Stimulated activated naive B cell treated with anti-CD40 and anti-IgM and Interleukin-4, amounts not matched to agents 10 μg/mL and 1 μg/mL and 100 μg/mL, for 72 hours (primary cell): ENCODE results near the gene ADIPOR2.
A peak's percentile ranks its signal among the peaks of the same experiment; 100 is the strongest.

Experiments used
- ATAC-seq, 2 donors: fragments of 150-1000 bp; cut with Tn5 transposase; replicated peaks; 2 replicates each; pipeline ENCODE4 v1.10.0; 2021; ENCODE audit warnings: moderate library complexity in 1 of 2
- DNase-seq: peaks from one replicate; pipeline ENCODE4 v3.0.0; 2021
- H3K27ac Mint-ChIP-seq: one replicate; pipeline ENCODE4 v1.8.0; 2022; ENCODE audit warnings: mild to moderate bottlenecking, mixed read lengths
- H3K27me3 Mint-ChIP-seq, 2 donors: one replicate each; pipeline ENCODE4 v1.8.0; 2022; ENCODE audit warnings: mixed read lengths in 2 of 2
- H3K36me3 Mint-ChIP-seq, 2 donors: one replicate each; pipeline ENCODE4 v1.8.0; 2022; ENCODE audit warnings: mixed read lengths in 2 of 2, mild to moderate bottlenecking in 1 of 2
- H3K4me1 Mint-ChIP-seq, 2 donors: one replicate each; pipeline ENCODE4 v1.8.0; 2022; ENCODE audit warnings: mixed read lengths in 2 of 2, mild to moderate bottlenecking in 1 of 2
- H3K4me3 Mint-ChIP-seq, 2 donors: one replicate each; pipeline ENCODE4 v1.8.0; 2022; ENCODE audit warnings: mild to moderate bottlenecking in 2 of 2, mixed read lengths in 2 of 2, moderate library complexity in 1 of 2
- H3K9me3 Mint-ChIP-seq, 2 donors: one replicate each; pipeline ENCODE4 v1.8.0; 2022; ENCODE audit warnings: mixed read lengths in 2 of 2, mild to moderate bottlenecking in 1 of 2

The ADIPOR2 gene

GRCh38 chr12:1776170-1776921 is 85.5 kb downstream of the ADIPOR2 start:
- Mint-ChIP-seq H3K9me3 (no peaks in the 10 kb centered on the region), H3K36me3 (peaks cover 28 to 48% of the 10 kb centered on the region in 2 donors), H3K4me1 (peaks cover 8 to 11% of the 10 kb centered on the region in 2 donors), H3K27ac (no peak overlapping the region), H3K4me3 (no peak overlapping the region), H3K27me3 (no peaks in the 10 kb centered on the region)
- no peak for ATAC-seq
- DNase-seq = no peak

GRCh38 chr12:1777798-1778197 is 86.9 kb downstream of the ADIPOR2 start:
- Mint-ChIP-seq H3K4me3 (no peak overlapping the region), H3K4me1 (peaks cover 6 to 11% of the 10 kb centered on the region in 2 donors), H3K27me3 (no peaks in the 10 kb centered on the region), H3K9me3 (no peaks in the 10 kb centered on the region), H3K27ac (no peak overlapping the region), H3K36me3 (peaks cover 28 to 44% of the 10 kb centered on the region in 2 donors)
- ATAC-seq = no peak
- no peak for DNase-seq

- ATAC-seq = no peak
- H3K9me3 Mint-ChIP-seq = no peaks in the 10 kb centered on the region
- H3K36me3 Mint-ChIP-seq = peaks cover 30 to 41% of the 10 kb centered on the region in 2 donors
- H3K4me1 Mint-ChIP-seq = peaks cover 6 to 11% of the 10 kb centered on the region in 2 donors
- no peak overlapping the region for H3K4me3 Mint-ChIP-seq
- no peaks in the 10 kb centered on the region for H3K27me3 Mint-ChIP-seq
- no peak overlapping the region for H3K27ac Mint-ChIP-seq
- no peak for DNase-seq
Measured at GRCh38 chr12:1778911-1779310, 88.0 kb downstream of the ADIPOR2 start.

- no peak overlapping the region for H3K4me3 Mint-ChIP-seq
- no peaks in the 10 kb centered on the region for H3K27me3 Mint-ChIP-seq
- DNase-seq (no peak), ATAC-seq (no peak)
- no peaks in the 10 kb centered on the region for H3K9me3 Mint-ChIP-seq
- no peak overlapping the region for H3K27ac Mint-ChIP-seq
- H3K4me1 Mint-ChIP-seq = peaks cover 6 to 10% of the 10 kb centered on the region in 2 donors
- H3K36me3 Mint-ChIP-seq = peaks cover 37 to 43% of the 10 kb centered on the region in 2 donors
Measured at GRCh38 chr12:1779783-1780182, 88.9 kb downstream of the ADIPOR2 start.

GRCh38 chr12:1781772-1782171 is 90.9 kb downstream of the ADIPOR2 start:
- no peak for DNase-seq
- H3K4me3 Mint-ChIP-seq = no peak overlapping the region
- H3K36me3 Mint-ChIP-seq = peaks cover 38 to 41% of the 10 kb centered on the region in 2 donors
- no peaks in the 10 kb centered on the region for H3K4me1 Mint-ChIP-seq
- no peaks in the 10 kb centered on the region for H3K9me3 Mint-ChIP-seq
- no peaks in the 10 kb centered on the region for H3K27me3 Mint-ChIP-seq
- ATAC-seq = no peak
- peak overlapping the region; percentile 42 for H3K27ac Mint-ChIP-seq

- no peaks in the 10 kb centered on the region for H3K4me1 Mint-ChIP-seq
- ATAC-seq (no peak), DNase-seq (no peak)
- H3K9me3 Mint-ChIP-seq = no peaks in the 10 kb centered on the region
- H3K36me3 Mint-ChIP-seq = peaks cover 41 to 42% of the 10 kb centered on the region in 2 donors
- no peaks in the 10 kb centered on the region for H3K27me3 Mint-ChIP-seq
- H3K27ac Mint-ChIP-seq = no peak overlapping the region
- no peak overlapping the region for H3K4me3 Mint-ChIP-seq
Measured at GRCh38 chr12:1782215-1782614, 91.3 kb downstream of the ADIPOR2 start.

GRCh38 chr12:1787714-1788113 is 96.8 kb downstream of the ADIPOR2 start:
- Mint-ChIP-seq H3K4me1 (peaks cover 10 to 14% of the 10 kb centered on the region in 2 donors), H3K27ac (peak overlapping the region; percentile 25), H3K36me3 (peaks cover 31 to 44% of the 10 kb centered on the region in 2 donors), H3K9me3 (no peaks in the 10 kb centered on the region), H3K27me3 (no peaks in the 10 kb centered on the region), H3K4me3 (no peak overlapping the region)
- DNase-seq (no peak), ATAC-seq (no peak)

GRCh38 chr12:1790444-1790843 is 99.6 kb downstream of the ADIPOR2 start:
- ATAC-seq (no peak), DNase-seq (no peak)
- Mint-ChIP-seq H3K27me3 (no peaks in the 10 kb centered on the region), H3K36me3 (peaks cover 18 to 29% of the 10 kb centered on the region in 2 donors), H3K9me3 (no peaks in the 10 kb centered on the region), H3K4me3 (no peak overlapping the region), H3K4me1 (peaks cover 10 to 18% of the 10 kb centered on the region in 2 donors), H3K27ac (no peak overlapping the region)

- no peak overlapping the region for H3K4me3 Mint-ChIP-seq
- DNase-seq (peak; percentile 37), ATAC-seq (peak; percentile 33 to 44)
- peak overlapping the region; percentile 80 for H3K27ac Mint-ChIP-seq
- peaks cover 11 to 23% of the 10 kb centered on the region in 2 donors for H3K36me3 Mint-ChIP-seq
- H3K27me3 Mint-ChIP-seq = no peaks in the 10 kb centered on the region
- H3K4me1 Mint-ChIP-seq = peaks cover 15 to 24% of the 10 kb centered on the region in 2 donors
- no peaks in the 10 kb centered on the region for H3K9me3 Mint-ChIP-seq
Measured at GRCh38 chr12:1791104-1791841, 100.4 kb downstream of the ADIPOR2 start.

- H3K9me3 Mint-ChIP-seq = no peaks in the 10 kb centered on the region
- no peaks in the 10 kb centered on the region for H3K27me3 Mint-ChIP-seq
- peaks cover 15 to 24% of the 10 kb centered on the region in 2 donors for H3K4me1 Mint-ChIP-seq
- ATAC-seq (no peak), DNase-seq (no peak)
- H3K4me3 Mint-ChIP-seq = no peak overlapping the region
- peaks cover 11 to 18% of the 10 kb centered on the region in 2 donors for H3K36me3 Mint-ChIP-seq
- H3K27ac Mint-ChIP-seq = peak overlapping the region; percentile 25
Measured at GRCh38 chr12:1792406-1792805, 101.5 kb downstream of the ADIPOR2 start.

GRCh38 chr12:1793426-1794210 is 102.7 kb downstream of the ADIPOR2 start:
- no peak for ATAC-seq
- Mint-ChIP-seq H3K27me3 (no peaks in the 10 kb centered on the region), H3K36me3 (peaks cover 8 to 14% of the 10 kb centered on the region in 2 donors), H3K9me3 (no peaks in the 10 kb centered on the region), H3K27ac (peak overlapping the region; percentile 78), H3K4me3 (no peak overlapping the region), H3K4me1 (peaks cover 15 to 24% of the 10 kb centered on the region in 2 donors)
- no peak for DNase-seq

GRCh38 chr12:1794440-1795090 is 103.7 kb downstream of the ADIPOR2 start:
- no peak for ATAC-seq
- H3K27ac Mint-ChIP-seq = no peak overlapping the region

GRCh38 chr12:1795221-1795784 is 104.4 kb downstream of the ADIPOR2 start:
- peaks cover 26 to 34% of the 10 kb centered on the region in 2 donors for H3K4me1 Mint-ChIP-seq
- DNase-seq = no peak
- peak overlapping the region in 1 of 2 donors; percentile 89 for H3K4me3 Mint-ChIP-seq
- H3K36me3 Mint-ChIP-seq = peaks cover 6 to 14% of the 10 kb centered on the region in 2 donors
- H3K27ac Mint-ChIP-seq = peak overlapping the region; percentile 33
- no peaks in the 10 kb centered on the region for H3K27me3 Mint-ChIP-seq
- ATAC-seq = no peak
- no peaks in the 10 kb centered on the region for H3K9me3 Mint-ChIP-seq

More at GRCh38 chr12:1794440-1795090, 103.7 kb downstream of the ADIPOR2 start:
- Mint-ChIP-seq H3K4me3 (no peak overlapping the region), H3K4me1 (peaks cover 20 to 27% of the 10 kb centered on the region in 2 donors), H3K27me3 (no peaks in the 10 kb centered on the region), H3K36me3 (peaks cover 8 to 14% of the 10 kb centered on the region in 2 donors), H3K9me3 (no peaks in the 10 kb centered on the region)
- DNase-seq = no peak
